Liver (tissue), 9 donors: ENCODE results near the gene ATF7IP. TPM values are rescaled to one million over a fixed set of nuclear protein-coding genes. Genes with fewer than 3 reads are reported as not detected.
A peak's percentile ranks its signal among the peaks of the same experiment; 100 is the strongest.

ENCODE experiments used
- DNase-seq: peaks from one replicate; pipeline ENCODE4 v3.0.0-alpha.2; 2017; ENCODE audit warnings: low spot score
- H3K27ac ChIP-seq, 2 donors: one replicate each; pipeline ENCODE4 v1.7.0; 2013; ENCODE audit warnings: inconsistent platforms in 2 of 2, low read length in 2 of 2, control low read depth in 1 of 2, low read depth in 1 of 2, mild to moderate bottlenecking in 1 of 2
- H3K27me3 ChIP-seq, 4 donors: one replicate each; pipeline versions ENCODE4 v1.6.1 to v1.7.0; 2013; ENCODE audit warnings: low read length in 3 of 4, inconsistent platforms in 1 of 4, mild to moderate bottlenecking in 1 of 4, moderate library complexity in 1 of 4; ENCODE audit not compliant: control insufficient read depth in 4 of 4, insufficient read depth in 4 of 4
- H3K36me3 ChIP-seq, 4 donors: one replicate each; pipeline versions ENCODE4 v1.6.1 to v1.7.0; 2013; ENCODE audit warnings: low read length in 3 of 4, mild to moderate bottlenecking in 3 of 4, low read depth in 1 of 4, moderate library complexity in 1 of 4; ENCODE audit not compliant: control insufficient read depth in 4 of 4, insufficient read depth in 3 of 4
- H3K4me1 ChIP-seq, 4 donors: one replicate each; pipeline versions ENCODE4 v1.6.1 to v1.7.0; 2013; ENCODE audit warnings: low read length in 3 of 4, mild to moderate bottlenecking in 3 of 4, moderate library complexity in 1 of 4; ENCODE audit not compliant: control insufficient read depth in 4 of 4, insufficient read depth in 4 of 4
- H3K4me3 ChIP-seq, 3 donors: one replicate each; pipeline versions ENCODE4 v1.6.1 to v1.7.0; 2013; ENCODE audit warnings: low read length in 3 of 3, control low read depth in 1 of 3, low read depth in 1 of 3, mild to moderate bottlenecking in 1 of 3
- H3K9ac ChIP-seq, 2 donors: one replicate each; pipeline ENCODE4 v1.7.0; 2013; ENCODE audit warnings: low read length in 2 of 2, mild to moderate bottlenecking in 2 of 2, moderate library complexity in 2 of 2, control low read depth in 1 of 2, low read depth in 1 of 2
- H3K9me3 ChIP-seq, 4 donors: one replicate each; pipeline versions ENCODE4 v1.6.1 to v1.7.0; 2013; ENCODE audit warnings: low read length in 3 of 4; ENCODE audit not compliant: control insufficient read depth in 4 of 4
- ATF3 ChIP-seq: IDR thresholded peaks from 2 replicates; pipeline ENCODE4 v1.6.1; 2016; ENCODE audit warnings: antibody characterized with exemption
- EGR1 ChIP-seq, 2 donors: IDR thresholded peaks; 2 replicates each; pipeline ENCODE4 v1.6.1; 2016 to 2018; ENCODE audit warnings: antibody characterized with exemption in 2 of 2, low read depth in 2 of 2
- FOXA1 ChIP-seq: IDR thresholded peaks from 2 replicates; pipeline ENCODE4 v1.6.1; 2016; ENCODE audit warnings: antibody characterized with exemption
- FOXA2 ChIP-seq: IDR thresholded peaks from 2 replicates; pipeline ENCODE4 v1.6.1; 2016; ENCODE audit warnings: antibody characterized with exemption
- GABPA ChIP-seq, 2 donors: IDR thresholded peaks in 1 of 2; conservative IDR thresholded peaks in 1 of 2; 2 replicates each; pipeline ENCODE4 v1.6.1; 2016; ENCODE audit warnings: antibody characterized with exemption in 2 of 2, mild to moderate bottlenecking in 1 of 2, moderate library complexity in 1 of 2
- HNF4A ChIP-seq, 2 donors: conservative IDR thresholded peaks; 2 replicates each; pipeline ENCODE4 v1.6.1; 2016; ENCODE audit warnings: antibody characterized with exemption in 2 of 2, mild to moderate bottlenecking in 2 of 2
- HNF4G ChIP-seq: IDR thresholded peaks from 2 replicates; pipeline ENCODE4 v1.6.1; 2016; ENCODE audit warnings: antibody characterized with exemption
- JUND ChIP-seq, 2 donors: IDR thresholded peaks; 2 replicates each; pipeline ENCODE4 v1.6.1; 2016; ENCODE audit warnings: antibody characterized with exemption in 2 of 2
- MAX ChIP-seq: IDR thresholded peaks from 2 replicates; pipeline ENCODE4 v1.6.1; 2016; ENCODE audit warnings: antibody characterized with exemption
- NR2F2 ChIP-seq: IDR thresholded peaks from 2 replicates; pipeline ENCODE4 v1.6.1; 2016; ENCODE audit warnings: antibody characterized with exemption
- RAD21 ChIP-seq, 2 donors: IDR thresholded peaks; 2 replicates each; pipeline ENCODE4 v1.6.1; 2016; ENCODE audit warnings: antibody characterized with exemption in 2 of 2, mild to moderate bottlenecking in 2 of 2
- REST ChIP-seq: IDR thresholded peaks from 2 replicates; pipeline ENCODE4 v1.6.1; 2016; ENCODE audit warnings: antibody characterized with exemption, mild to moderate bottlenecking
- RXRA ChIP-seq, 2 donors: IDR thresholded peaks; 2 replicates each; pipeline ENCODE4 v1.6.1; 2017 to 2018; ENCODE audit warnings: antibody characterized with exemption in 2 of 2, mild to moderate bottlenecking in 1 of 2
- SP1 ChIP-seq: IDR thresholded peaks from 2 replicates; pipeline ENCODE4 v1.6.1; 2018; ENCODE audit warnings: antibody characterized with exemption, mild to moderate bottlenecking
- TAF1 ChIP-seq: conservative IDR thresholded peaks from 2 replicates; pipeline ENCODE4 v1.6.1; 2016; ENCODE audit warnings: antibody characterized with exemption, mild to moderate bottlenecking
- ZBTB33 ChIP-seq: IDR thresholded peaks from 2 replicates; pipeline ENCODE4 v1.6.1; 2016; ENCODE audit warnings: antibody characterized with exemption
- WGBS: extraction: QIAGEN DNeasy Blood & Tissue Kit; methylation state at CpG from one replicate; pipeline ENCODE4 v1.1.7; 2013; 5-methylcytosine and 5-hydroxymethylcytosine counted together
- polyA plus RNA-seq, 2 donors: library from polyadenylated mRNA; stranded (reverse) in 1 of 2; unstranded in 1 of 2; fragments of 200-250 nt in 1 of 2; fragments of >200 nt in 1 of 2; fragmentation: Nextera tagmentation in 1 of 2; extraction: Ambion mirVana in 1 of 2; gene quantifications; one replicate each; pipeline versions ENCODE4 v1.2.1 to v1.2.3, GENCODE V29; 2013 to 2015
- total RNA-seq, 2 donors: library from RNA; depleted of rRNA; stranded (reverse); fragments of >200 nt; gene quantifications; one replicate each; pipeline ENCODE4 v1.2.3, GENCODE V29; 2014
- TF ChIP-seq, protein P1 (sequence below): fragments of 150-350 bp; IDR thresholded peaks from 2 replicates; pipeline ENCODE4 v1.5.1; 2017; ENCODE audit warnings: improper control_type of control experiment, low read depth, low read length; ENCODE audit not compliant: missing input control
- donor health status: healthy.
- donor health status: healthy.
- donor health status: healthy.
- donor health status: healthy.
- donor health status: healthy.

Gene ATF7IP
- total and polyA plus RNA-seq, 4 donors: 3.9 to 25.6 (median 19.9) TPM

- no peaks in the 10 kb centered on the region for H3K27me3 ChIP-seq
- TF ChIP-seq HNF4G: no peak
- TF ChIP-seq FOXA1: no peak
- no peak for TF ChIP-seq NR2F2
- TF ChIP-seq HNF4A (conservative IDR thresholded peaks at IDR 0.05): no peak
- H3K4me1 ChIP-seq: peaks cover 0 to 34% (median 16%) of the 10 kb centered on the region in 4 donors
- DNase-seq: no peak
- H3K9ac ChIP-seq: no peak overlapping the region
- no peaks in the 10 kb centered on the region for H3K9me3 ChIP-seq
- peak overlapping the region in 1 of 2 donors; percentile 43 for H3K27ac ChIP-seq
- 62% methylated on average over 3 of the region's 3 CpGs for WGBS
- no peak overlapping the region for H3K4me3 ChIP-seq
- no peaks in the 10 kb centered on the region for H3K36me3 ChIP-seq
Observed at GRCh38 chr12:14390449-14390848, 25.0 kb downstream of the ATF7IP start.

GRCh38 chr12:14390870-14391530 lies 25.5 kb downstream of the ATF7IP start:
- H3K9me3 ChIP-seq: no peaks in the 10 kb centered on the region
- no peaks in the 10 kb centered on the region for H3K27me3 ChIP-seq
- peaks cover 0 to 31% (median 14%) of the 10 kb centered on the region in 4 donors for H3K4me1 ChIP-seq
- no peak overlapping the region for H3K9ac ChIP-seq
- no peak for DNase-seq
- peak overlapping the region; percentile 23 to 43 for H3K27ac ChIP-seq
- H3K4me3 ChIP-seq: no peak overlapping the region
- no peaks in the 10 kb centered on the region for H3K36me3 ChIP-seq
- TF ChIP-seq SP1: no peak
- TF ChIP-seq RAD21 (IDR thresholded peaks at IDR 0.05): no peak
- TF ChIP-seq ATF3: no peak
- no peak for TF ChIP-seq FOXA1
- no peak for TF ChIP-seq HNF4A (conservative IDR thresholded peaks at IDR 0.05)
- no peak for TF ChIP-seq MAX
- no peak for TF ChIP-seq TAF1
- WGBS: 34% methylated on average over 3 of the region's 3 CpGs

- no peaks in the 10 kb centered on the region for H3K27me3 ChIP-seq
- H3K9ac ChIP-seq: peak overlapping the region; percentile 5 to 47
- no peaks in the 10 kb centered on the region for H3K36me3 ChIP-seq
- H3K4me3 ChIP-seq: no peak overlapping the region
- DNase-seq: no peak
- peaks cover 1 to 30% (median 12%) of the 10 kb centered on the region in 4 donors for H3K4me1 ChIP-seq
- no peaks in the 10 kb centered on the region for H3K9me3 ChIP-seq
- 33% methylated on average over 1 of the region's 1 CpG for WGBS
- H3K27ac ChIP-seq: peak overlapping the region; percentile 70 to 75
- TF ChIP-seq, protein P1, sequence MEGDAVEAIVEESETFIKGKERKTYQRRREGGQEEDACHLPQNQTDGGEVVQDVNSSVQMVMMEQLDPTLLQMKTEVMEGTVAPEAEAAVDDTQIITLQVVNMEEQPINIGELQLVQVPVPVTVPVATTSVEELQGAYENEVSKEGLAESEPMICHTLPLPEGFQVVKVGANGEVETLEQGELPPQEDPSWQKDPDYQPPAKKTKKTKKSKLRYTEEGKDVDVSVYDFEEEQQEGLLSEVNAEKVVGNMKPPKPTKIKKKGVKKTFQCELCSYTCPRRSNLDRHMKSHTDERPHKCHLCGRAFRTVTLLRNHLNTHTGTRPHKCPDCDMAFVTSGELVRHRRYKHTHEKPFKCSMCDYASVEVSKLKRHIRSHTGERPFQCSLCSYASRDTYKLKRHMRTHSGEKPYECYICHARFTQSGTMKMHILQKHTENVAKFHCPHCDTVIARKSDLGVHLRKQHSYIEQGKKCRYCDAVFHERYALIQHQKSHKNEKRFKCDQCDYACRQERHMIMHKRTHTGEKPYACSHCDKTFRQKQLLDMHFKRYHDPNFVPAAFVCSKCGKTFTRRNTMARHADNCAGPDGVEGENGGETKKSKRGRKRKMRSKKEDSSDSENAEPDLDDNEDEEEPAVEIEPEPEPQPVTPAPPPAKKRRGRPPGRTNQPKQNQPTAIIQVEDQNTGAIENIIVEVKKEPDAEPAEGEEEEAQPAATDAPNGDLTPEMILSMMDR: no peak
- TF ChIP-seq ATF3: no peak
- TF ChIP-seq HNF4A (conservative IDR thresholded peaks at IDR 0.05): no peak
- TF ChIP-seq RXRA (IDR thresholded peaks at IDR 0.05): no peak
- no peak for TF ChIP-seq REST
- TF ChIP-seq NR2F2: no peak
- no peak for TF ChIP-seq RAD21 (IDR thresholded peaks at IDR 0.05)
- TF ChIP-seq FOXA2: no peak
- TF ChIP-seq ZBTB33: no peak
- no peak for TF ChIP-seq TAF1
- TF ChIP-seq JUND (IDR thresholded peaks at IDR 0.05): no peak
- no peak for TF ChIP-seq EGR1 (IDR thresholded peaks at IDR 0.05; ENCODE audit: low read depth in 2 of 2)
- TF ChIP-seq GABPA (IDR thresholded peaks at IDR 0.05 in 1 of 2, conservative IDR thresholded peaks at IDR 0.05 in 1 of 2): no peak
Observed at GRCh38 chr12:14393751-14394150, 28.3 kb downstream of the ATF7IP start.
